Liver (tissue), 9 donors: ENCODE data around the gene BBC3. TPM values are rescaled to one million over a fixed set of nuclear protein-coding genes. Genes with fewer than 3 reads are reported as not detected.

Source experiments
- DNase-seq: peaks from one replicate; pipeline ENCODE4 v3.0.0-alpha.2; 2017; ENCODE audit warnings: low spot score
- H3K27ac ChIP-seq, 2 donors: one replicate each; pipeline ENCODE4 v1.7.0; 2013; ENCODE audit warnings: inconsistent platforms in 2 of 2, low read length in 2 of 2, control low read depth in 1 of 2, low read depth in 1 of 2, mild to moderate bottlenecking in 1 of 2
- H3K27me3 ChIP-seq, 4 donors: one replicate each; pipeline versions ENCODE4 v1.6.1 to v1.7.0; 2013; ENCODE audit warnings: low read length in 3 of 4, inconsistent platforms in 1 of 4, mild to moderate bottlenecking in 1 of 4, moderate library complexity in 1 of 4; ENCODE audit not compliant: control insufficient read depth in 4 of 4, insufficient read depth in 4 of 4
- H3K36me3 ChIP-seq, 4 donors: one replicate each; pipeline versions ENCODE4 v1.6.1 to v1.7.0; 2013; ENCODE audit warnings: low read length in 3 of 4, mild to moderate bottlenecking in 3 of 4, low read depth in 1 of 4, moderate library complexity in 1 of 4; ENCODE audit not compliant: control insufficient read depth in 4 of 4, insufficient read depth in 3 of 4
- H3K4me1 ChIP-seq, 4 donors: one replicate each; pipeline versions ENCODE4 v1.6.1 to v1.7.0; 2013; ENCODE audit warnings: low read length in 3 of 4, mild to moderate bottlenecking in 3 of 4, moderate library complexity in 1 of 4; ENCODE audit not compliant: control insufficient read depth in 4 of 4, insufficient read depth in 4 of 4
- H3K4me3 ChIP-seq, 3 donors: one replicate each; pipeline versions ENCODE4 v1.6.1 to v1.7.0; 2013; ENCODE audit warnings: low read length in 3 of 3, control low read depth in 1 of 3, low read depth in 1 of 3, mild to moderate bottlenecking in 1 of 3
- H3K9ac ChIP-seq, 2 donors: one replicate each; pipeline ENCODE4 v1.7.0; 2013; ENCODE audit warnings: low read length in 2 of 2, mild to moderate bottlenecking in 2 of 2, moderate library complexity in 2 of 2, control low read depth in 1 of 2, low read depth in 1 of 2
- H3K9me3 ChIP-seq, 4 donors: one replicate each; pipeline versions ENCODE4 v1.6.1 to v1.7.0; 2013; ENCODE audit warnings: low read length in 3 of 4; ENCODE audit not compliant: control insufficient read depth in 4 of 4
- CTCF ChIP-seq: fragments of 150-350 bp; IDR thresholded peaks from 2 replicates; pipeline ENCODE4 v1.5.1; 2017; ENCODE audit warnings: improper control_type of control experiment, low read depth, low read length; ENCODE audit not compliant: missing input control
- EGR1 ChIP-seq, 2 donors: IDR thresholded peaks; 2 replicates each; pipeline ENCODE4 v1.6.1; 2016 to 2018; ENCODE audit warnings: antibody characterized with exemption in 2 of 2, low read depth in 2 of 2
- FOXA2 ChIP-seq: IDR thresholded peaks from 2 replicates; pipeline ENCODE4 v1.6.1; 2016; ENCODE audit warnings: antibody characterized with exemption
- HNF4A ChIP-seq, 2 donors: conservative IDR thresholded peaks; 2 replicates each; pipeline ENCODE4 v1.6.1; 2016; ENCODE audit warnings: antibody characterized with exemption in 2 of 2, mild to moderate bottlenecking in 2 of 2
- JUND ChIP-seq, 2 donors: IDR thresholded peaks; 2 replicates each; pipeline ENCODE4 v1.6.1; 2016; ENCODE audit warnings: antibody characterized with exemption in 2 of 2
- MAX ChIP-seq: IDR thresholded peaks from 2 replicates; pipeline ENCODE4 v1.6.1; 2016; ENCODE audit warnings: antibody characterized with exemption
- NR2F2 ChIP-seq: IDR thresholded peaks from 2 replicates; pipeline ENCODE4 v1.6.1; 2016; ENCODE audit warnings: antibody characterized with exemption
- RXRA ChIP-seq, 2 donors: IDR thresholded peaks; 2 replicates each; pipeline ENCODE4 v1.6.1; 2017 to 2018; ENCODE audit warnings: antibody characterized with exemption in 2 of 2, mild to moderate bottlenecking in 1 of 2
- SP1 ChIP-seq: IDR thresholded peaks from 2 replicates; pipeline ENCODE4 v1.6.1; 2018; ENCODE audit warnings: antibody characterized with exemption, mild to moderate bottlenecking
- TAF1 ChIP-seq: conservative IDR thresholded peaks from 2 replicates; pipeline ENCODE4 v1.6.1; 2016; ENCODE audit warnings: antibody characterized with exemption, mild to moderate bottlenecking
- YY1 ChIP-seq: IDR thresholded peaks from 2 replicates; pipeline ENCODE4 v1.6.1; 2016; ENCODE audit warnings: antibody characterized with exemption, mild to moderate bottlenecking
- ZBTB33 ChIP-seq: IDR thresholded peaks from 2 replicates; pipeline ENCODE4 v1.6.1; 2016; ENCODE audit warnings: antibody characterized with exemption
- WGBS: extraction: QIAGEN DNeasy Blood & Tissue Kit; methylation state at CpG from one replicate; pipeline ENCODE4 v1.1.7; 2013; 5-methylcytosine and 5-hydroxymethylcytosine counted together
- polyA plus RNA-seq, 2 donors: library from polyadenylated mRNA; stranded (reverse) in 1 of 2; unstranded in 1 of 2; fragments of 200-250 nt in 1 of 2; fragments of >200 nt in 1 of 2; fragmentation: Nextera tagmentation in 1 of 2; extraction: Ambion mirVana in 1 of 2; gene quantifications; one replicate each; pipeline versions ENCODE4 v1.2.1 to v1.2.3, GENCODE V29; 2013 to 2015
- total RNA-seq, 2 donors: library from RNA; depleted of rRNA; stranded (reverse); fragments of >200 nt; gene quantifications; one replicate each; pipeline ENCODE4 v1.2.3, GENCODE V29; 2014
- TF ChIP-seq, protein P1 (sequence below): IDR thresholded peaks from 2 replicates; pipeline ENCODE4 v1.6.1; 2016; ENCODE audit warnings: antibody characterized with exemption
- TF ChIP-seq, protein P2 (sequence below): IDR thresholded peaks from 2 replicates; pipeline ENCODE4 v1.6.1; 2016; ENCODE audit warnings: antibody characterized with exemption, mild to moderate bottlenecking
- donor health status: healthy.
- donor health status: healthy.
- donor health status: healthy.
- donor health status: healthy.
- donor health status: healthy.

Gene BBC3
- total and polyA plus RNA-seq, 4 donors = 0.35 to 2.6 (median 1.6) TPM

GRCh38 chr19:47271949-47272348 lies 41.0 kb upstream of the BBC3 start:
- H3K36me3 ChIP-seq = peaks cover 11 to 27% (median 14%) of the 10 kb centered on the region in 4 donors
- 92% methylated on average over 6 of the region's 6 CpGs for WGBS

DNA sequence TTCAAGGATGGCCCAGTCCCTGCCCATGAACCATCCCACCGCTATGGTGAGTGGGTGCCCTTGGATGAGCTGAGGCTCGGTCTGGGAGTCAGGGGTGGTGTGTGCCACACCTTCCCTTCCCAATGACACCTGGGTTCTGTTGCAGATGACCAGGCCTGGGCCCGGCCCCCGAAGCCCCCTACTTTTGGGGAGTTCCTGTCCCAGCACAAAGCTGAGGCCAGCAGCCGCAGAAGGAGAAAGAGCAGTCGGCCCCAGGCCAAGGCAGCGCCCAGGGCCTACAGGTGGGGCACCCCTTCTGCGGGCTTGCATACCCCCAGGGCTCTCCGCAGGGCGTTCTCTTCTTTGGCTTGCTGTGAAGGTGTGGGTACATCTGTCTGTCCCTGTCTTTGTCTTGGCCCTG lies 39.4 kb upstream of the BBC3 start:
- WGBS = 96% methylated on average over 10 of the region's 10 CpGs
- H3K9me3 ChIP-seq = no peaks in the 10 kb centered on the region
- DNase-seq = no peak
- no peak overlapping the region for H3K4me3 ChIP-seq
- peaks cover 11 to 36% (median 18%) of the 10 kb centered on the region in 4 donors for H3K36me3 ChIP-seq
- no peak for TF ChIP-seq TAF1
- no peaks in the 10 kb centered on the region for H3K27me3 ChIP-seq
- no peak overlapping the region for H3K27ac ChIP-seq
- no peak overlapping the region for H3K9ac ChIP-seq
- H3K4me1 ChIP-seq = peaks cover 0 to 22% (median 13%) of the 10 kb centered on the region in 4 donors

More at GRCh38 chr19:47271949-47272348, 41.0 kb upstream of the BBC3 start:
- Histone ChIP-seq H3K27me3 (no peaks in the 10 kb centered on the region), H3K4me1 (peaks cover 0 to 22% (median 15%) of the 10 kb centered on the region in 4 donors), H3K9me3 (no peaks in the 10 kb centered on the region), H3K27ac (no peak overlapping the region), H3K9ac (no peak overlapping the region), H3K4me3 (no peak overlapping the region)
- TF ChIP-seq YY1 = no peak
- TF ChIP-seq, protein P1, sequence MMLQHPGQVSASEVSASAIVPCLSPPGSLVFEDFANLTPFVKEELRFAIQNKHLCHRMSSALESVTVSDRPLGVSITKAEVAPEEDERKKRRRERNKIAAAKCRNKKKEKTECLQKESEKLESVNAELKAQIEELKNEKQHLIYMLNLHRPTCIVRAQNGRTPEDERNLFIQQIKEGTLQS = no peak
- no peak for TF ChIP-seq TAF1
- TF ChIP-seq JUND (IDR thresholded peaks at IDR 0.05) = no peak
- TF ChIP-seq NR2F2 = no peak
- TF ChIP-seq FOXA2 = no peak
- TF ChIP-seq EGR1 (IDR thresholded peaks at IDR 0.05; ENCODE audit: low read depth in 2 of 2) = no peak
- TF ChIP-seq ZBTB33 = no peak
- TF ChIP-seq, protein P2, sequence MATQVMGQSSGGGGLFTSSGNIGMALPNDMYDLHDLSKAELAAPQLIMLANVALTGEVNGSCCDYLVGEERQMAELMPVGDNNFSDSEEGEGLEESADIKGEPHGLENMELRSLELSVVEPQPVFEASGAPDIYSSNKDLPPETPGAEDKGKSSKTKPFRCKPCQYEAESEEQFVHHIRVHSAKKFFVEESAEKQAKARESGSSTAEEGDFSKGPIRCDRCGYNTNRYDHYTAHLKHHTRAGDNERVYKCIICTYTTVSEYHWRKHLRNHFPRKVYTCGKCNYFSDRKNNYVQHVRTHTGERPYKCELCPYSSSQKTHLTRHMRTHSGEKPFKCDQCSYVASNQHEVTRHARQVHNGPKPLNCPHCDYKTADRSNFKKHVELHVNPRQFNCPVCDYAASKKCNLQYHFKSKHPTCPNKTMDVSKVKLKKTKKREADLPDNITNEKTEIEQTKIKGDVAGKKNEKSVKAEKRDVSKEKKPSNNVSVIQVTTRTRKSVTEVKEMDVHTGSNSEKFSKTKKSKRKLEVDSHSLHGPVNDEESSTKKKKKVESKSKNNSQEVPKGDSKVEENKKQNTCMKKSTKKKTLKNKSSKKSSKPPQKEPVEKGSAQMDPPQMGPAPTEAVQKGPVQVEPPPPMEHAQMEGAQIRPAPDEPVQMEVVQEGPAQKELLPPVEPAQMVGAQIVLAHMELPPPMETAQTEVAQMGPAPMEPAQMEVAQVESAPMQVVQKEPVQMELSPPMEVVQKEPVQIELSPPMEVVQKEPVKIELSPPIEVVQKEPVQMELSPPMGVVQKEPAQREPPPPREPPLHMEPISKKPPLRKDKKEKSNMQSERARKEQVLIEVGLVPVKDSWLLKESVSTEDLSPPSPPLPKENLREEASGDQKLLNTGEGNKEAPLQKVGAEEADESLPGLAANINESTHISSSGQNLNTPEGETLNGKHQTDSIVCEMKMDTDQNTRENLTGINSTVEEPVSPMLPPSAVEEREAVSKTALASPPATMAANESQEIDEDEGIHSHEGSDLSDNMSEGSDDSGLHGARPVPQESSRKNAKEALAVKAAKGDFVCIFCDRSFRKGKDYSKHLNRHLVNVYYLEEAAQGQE = no peak
- no peak for TF ChIP-seq SP1
- DNase-seq = no peak

DNA sequence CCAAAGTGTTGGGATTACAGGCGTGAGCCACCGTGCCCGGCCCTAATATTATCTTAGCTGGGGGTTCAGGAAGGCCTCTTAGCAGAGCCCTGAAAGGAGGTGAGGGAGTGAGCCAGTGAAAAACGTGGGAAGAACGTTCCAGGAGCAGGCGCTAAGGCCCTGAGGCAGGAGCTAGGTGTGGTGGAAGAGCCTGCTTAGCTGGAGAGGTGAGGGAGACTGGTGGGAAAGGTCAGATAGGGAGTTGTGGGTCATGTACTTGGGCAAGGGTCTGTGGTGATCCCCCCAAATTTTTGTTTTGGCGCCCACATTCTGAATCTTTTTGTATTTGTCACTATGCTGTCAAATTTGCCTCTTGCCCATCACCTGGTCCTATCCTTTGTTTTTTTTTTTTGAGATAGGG lies 38.6 kb upstream of the BBC3 start:
- WGBS = 96% methylated on average over 7 of the region's 7 CpGs
- Histone ChIP-seq H3K36me3 (peaks cover 11 to 44% (median 21%) of the 10 kb centered on the region in 4 donors), H3K27ac (no peak overlapping the region), H3K4me3 (no peak overlapping the region), H3K27me3 (no peaks in the 10 kb centered on the region), H3K4me1 (peaks cover 0 to 16% (median 8%) of the 10 kb centered on the region in 4 donors), H3K9me3 (no peaks in the 10 kb centered on the region), H3K9ac (no peak overlapping the region)
- no peak for DNase-seq
- no peak for TF ChIP-seq YY1
- TF ChIP-seq RXRA (IDR thresholded peaks at IDR 0.05) = no peak
- no peak for TF ChIP-seq MAX
- no peak for TF ChIP-seq SP1
- TF ChIP-seq ZBTB33 = no peak
- TF ChIP-seq CTCF = no peak
- no peak for TF ChIP-seq FOXA2
- no peak for TF ChIP-seq HNF4A (conservative IDR thresholded peaks at IDR 0.05)
